ENCODE results near the gene SOAT2.

Gene SOAT2

DNA sequence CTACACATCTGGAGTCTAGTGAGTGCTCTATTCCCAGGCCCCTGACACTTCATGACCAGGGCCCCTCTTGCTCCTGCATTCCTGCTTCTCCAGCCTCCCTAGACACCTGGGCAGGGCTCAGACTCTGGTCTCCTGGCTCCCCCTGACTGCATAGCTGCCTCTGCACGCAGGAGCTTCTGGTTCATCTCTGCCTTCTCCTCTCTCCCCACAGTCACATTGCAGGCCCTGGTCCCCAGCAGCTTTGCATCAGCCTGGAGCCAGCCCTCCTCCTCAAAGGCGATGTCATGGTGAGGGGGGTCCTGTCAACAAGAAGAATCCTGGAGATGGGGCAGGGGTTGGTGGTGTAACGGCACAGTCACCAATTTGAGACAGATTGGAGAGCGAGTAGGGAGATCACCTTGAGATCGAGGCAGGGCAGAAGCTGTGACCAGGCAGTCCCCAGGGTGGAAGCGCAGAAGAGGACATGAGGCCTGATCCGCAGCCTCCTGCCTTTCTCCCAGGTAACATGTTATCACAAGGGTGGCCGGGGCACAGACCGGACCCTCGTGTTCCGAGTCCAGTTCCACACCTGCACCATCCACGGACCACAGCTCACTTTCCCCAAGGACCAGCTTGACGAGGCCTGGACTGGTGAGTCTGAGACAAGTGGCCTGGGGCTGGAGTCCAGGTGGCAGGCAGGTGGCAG, 45.3 kb upstream of the SOAT2 start:
- no peak for TF ChIP-seq CTCF (IDR thresholded peaks at IDR 0.05; ENCODE audit: extremely low read depth, insufficient read depth, missing control alignments)
- DNase-seq (ENCODE audit: low spot score): no peak
- in situ Hi-C loops (cut with MboI; ENCODE audit: low pct_unique_long_range_greater_than_20kb, low sequenced_read_pairs, unreplicated experiment): no loop called here

GRCh38 chr12:53058674-53059433, 44.4 kb upstream of the SOAT2 start:
- in situ Hi-C loops (cut with MboI; ENCODE audit: low pct_unique_long_range_greater_than_20kb, low sequenced_read_pairs, unreplicated experiment): no loop called here
- no peak for DNase-seq (ENCODE audit: low spot score)
- no peak for TF ChIP-seq CTCF (IDR thresholded peaks at IDR 0.05; ENCODE audit: extremely low read depth, insufficient read depth, missing control alignments)

DNA sequence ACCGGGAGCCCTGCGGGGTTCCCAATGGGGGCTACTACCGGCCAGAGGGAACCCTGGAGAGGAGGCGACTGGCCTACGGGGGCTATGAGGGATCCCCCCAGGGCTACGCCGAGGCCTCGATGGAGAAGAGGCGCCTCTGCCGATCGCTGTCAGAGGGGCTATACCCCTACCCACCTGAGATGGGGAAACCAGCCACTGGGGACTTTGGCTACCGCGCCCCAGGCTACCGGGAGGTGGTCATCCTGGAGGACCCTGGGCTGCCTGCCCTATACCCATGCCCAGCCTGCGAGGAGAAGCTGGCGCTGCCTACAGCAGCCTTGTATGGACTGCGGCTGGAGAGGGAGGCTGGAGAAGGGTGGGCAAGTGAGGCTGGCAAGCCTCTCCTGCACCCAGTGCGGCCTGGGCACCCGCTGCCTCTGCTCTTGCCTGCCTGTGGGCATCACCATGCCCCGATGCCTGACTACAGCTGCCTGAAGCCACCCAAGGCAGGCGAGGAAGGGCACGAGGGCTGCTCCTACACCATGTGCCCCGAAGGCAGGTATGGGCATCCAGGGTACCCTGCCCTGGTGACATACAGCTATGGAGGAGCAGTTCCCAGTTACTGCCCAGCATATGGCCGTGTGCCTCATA, 43.7 kb upstream of the SOAT2 start:
- in situ Hi-C loops (cut with MboI; ENCODE audit: low pct_unique_long_range_greater_than_20kb, low sequenced_read_pairs, unreplicated experiment): no loop called here
- DNase-seq (ENCODE audit: low spot score): no peak
- no peak for TF ChIP-seq CTCF (IDR thresholded peaks at IDR 0.05; ENCODE audit: extremely low read depth, insufficient read depth, missing control alignments)

DNA sequence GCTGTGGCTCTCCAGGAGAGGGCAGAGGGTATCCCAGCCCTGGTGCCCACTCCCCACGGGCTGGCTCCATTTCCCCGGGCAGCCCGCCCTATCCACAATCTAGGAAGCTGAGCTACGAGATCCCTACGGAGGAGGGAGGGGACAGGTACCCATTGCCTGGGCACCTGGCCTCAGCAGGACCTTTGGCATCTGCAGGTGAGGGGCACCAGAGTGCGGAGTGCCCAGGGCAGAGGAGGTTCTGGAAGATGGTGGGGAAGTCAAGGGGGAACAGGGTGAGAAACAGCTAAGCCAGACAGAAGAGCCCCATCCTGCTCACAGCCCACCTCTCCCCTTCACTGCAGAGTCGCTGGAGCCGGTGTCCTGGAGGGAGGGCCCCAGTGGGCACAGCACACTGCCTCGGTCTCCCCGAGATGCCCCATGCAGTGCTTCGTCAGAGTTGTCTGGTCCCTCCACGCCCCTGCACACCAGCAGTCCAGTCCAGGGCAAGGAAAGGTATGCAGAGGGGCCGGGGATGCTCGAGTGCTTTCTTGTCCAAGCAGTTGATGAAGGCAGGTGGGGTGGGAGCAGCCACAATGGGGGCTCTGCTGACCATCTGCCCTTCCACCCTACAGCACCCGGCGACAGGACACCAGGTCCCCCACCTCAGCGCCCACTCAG, 43.1 kb upstream of the SOAT2 start:
- in situ Hi-C loops (cut with MboI; ENCODE audit: low pct_unique_long_range_greater_than_20kb, low sequenced_read_pairs, unreplicated experiment): no loop called here
- TF ChIP-seq CTCF (IDR thresholded peaks at IDR 0.05; ENCODE audit: extremely low read depth, insufficient read depth, missing control alignments): no peak

GRCh38 chr12:53060721-53061276, 42.5 kb upstream of the SOAT2 start:
- in situ Hi-C loops (cut with MboI; ENCODE audit: low pct_unique_long_range_greater_than_20kb, low sequenced_read_pairs, unreplicated experiment): no loop called here
- no peak for DNase-seq (ENCODE audit: low spot score)
- TF ChIP-seq CTCF (IDR thresholded peaks at IDR 0.05; ENCODE audit: extremely low read depth, insufficient read depth, missing control alignments): no peak

More for the DNA sequence above, 43.1 kb upstream of the SOAT2 start:
- DNase-seq (ENCODE audit: low spot score): no peak

DNA sequence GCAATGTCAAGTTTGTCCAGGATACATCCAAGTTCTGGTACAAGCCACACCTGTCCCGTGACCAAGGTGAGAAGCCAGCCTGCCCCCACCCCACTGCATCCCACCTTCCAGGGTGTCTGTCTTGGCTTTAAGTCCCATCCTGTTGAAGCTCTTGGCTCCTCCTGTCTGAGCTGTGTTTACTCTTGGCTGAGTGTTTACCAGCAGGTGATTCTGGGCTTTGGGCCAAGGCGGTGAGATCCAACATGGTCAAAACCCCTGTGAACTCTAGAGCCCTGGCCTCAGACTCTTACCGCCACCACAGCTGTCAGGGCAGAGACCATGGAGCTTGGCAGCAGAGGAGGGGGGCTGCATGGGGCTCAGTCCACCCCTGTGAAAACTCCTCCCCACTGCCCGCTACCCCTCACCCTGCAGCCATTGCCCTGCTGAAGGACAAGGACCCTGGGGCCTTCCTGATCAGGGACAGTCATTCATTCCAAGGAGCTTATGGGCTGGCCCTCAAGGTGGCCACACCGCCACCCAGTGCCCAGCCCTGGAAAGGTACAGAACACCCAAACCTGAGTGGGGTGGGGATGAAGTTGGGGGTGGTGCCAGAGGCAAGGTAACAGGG, 41.8 kb upstream of the SOAT2 start:
- DNase-seq (ENCODE audit: low spot score): no peak

More for the DNA sequence above, 41.8 kb upstream of the SOAT2 start:
- in situ Hi-C loops (cut with MboI; ENCODE audit: low pct_unique_long_range_greater_than_20kb, low sequenced_read_pairs, unreplicated experiment): no loop called here
- TF ChIP-seq CTCF (IDR thresholded peaks at IDR 0.05; ENCODE audit: extremely low read depth, insufficient read depth, missing control alignments): peak; percentile 29

All from GM13977 (cell line).